ACC112 (cell line): Measurements from ENCODE around the gene FBP2.
A peak's percentile ranks its signal among the peaks of the same experiment; 100 is the strongest.
"Not testable (repeated sequence)": the region's sequence is repeated elsewhere in the genome, so short reads cannot be mapped to it uniquely, and the experiment has no call there.

Experiments
- H2AFZ ChIP-seq: fragments of 200-600 bp; sonication (generic); one replicate; pipeline ENCODE4 v1.6.0; 2017; ENCODE audit warnings: antibody characterized with exemption, low read length; ENCODE audit not compliant: unreplicated experiment
- H3K27ac ChIP-seq: fragments of 200-600 bp; sonication (generic); 2 replicates; pipeline ENCODE4 v1.5.1; 2014; ENCODE audit warnings: low read depth, mild to moderate bottlenecking, antibody characterized with exemption, low read length, moderate library complexity
- H3K27me3 ChIP-seq: fragments of 200-600 bp; sonication (generic); 2 replicates; pipeline ENCODE4 v1.6.1; 2014; ENCODE audit warnings: mild to moderate bottlenecking, antibody characterized with exemption, low read length, moderate library complexity, mixed read lengths; ENCODE audit not compliant: insufficient read depth
- H3K36me3 ChIP-seq: fragments of 200-600 bp; sonication (generic); 2 replicates; pipeline ENCODE4 v1.6.1; 2016; ENCODE audit warnings: mild to moderate bottlenecking, antibody characterized with exemption, low read length, moderate library complexity, mixed read lengths; ENCODE audit not compliant: insufficient read depth
- H3K4me1 ChIP-seq: fragments of 200-600 bp; sonication (generic); one replicate; pipeline ENCODE4 v1.6.1; 2016; ENCODE audit warnings: low read length, mixed read lengths; ENCODE audit not compliant: insufficient read depth, unreplicated experiment, control insufficient read depth
- H3K4me3 ChIP-seq: fragments of 200-600 bp; sonication (generic); 2 replicates; pipeline ENCODE4 v1.5.1; 2014; ENCODE audit warnings: mild to moderate bottlenecking, low read depth, low read length
- H3K79me2 ChIP-seq: fragments of 200-600 bp; sonication (generic); one replicate; pipeline ENCODE4 v1.6.0; 2016; ENCODE audit warnings: low read length; ENCODE audit not compliant: control insufficient read depth, unreplicated experiment, insufficient read depth

FBP2 gene

DNA sequence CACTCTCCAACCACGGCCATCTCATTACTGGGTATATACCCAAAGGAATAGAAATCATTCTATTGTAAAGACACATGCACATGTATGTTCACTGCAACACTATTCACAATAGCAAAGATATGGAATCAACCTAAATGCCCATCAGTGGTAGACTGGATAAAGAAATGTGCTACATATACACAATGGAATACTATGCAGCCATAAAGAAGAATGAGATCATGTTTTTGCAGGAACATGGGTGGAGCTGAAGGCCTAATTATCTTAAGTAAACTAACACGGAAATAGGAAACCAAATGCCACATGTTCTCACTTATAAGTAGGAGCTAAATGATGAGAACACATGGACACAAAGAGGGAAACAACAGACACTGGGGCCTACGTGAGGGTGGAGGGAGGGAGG is 29.3 kb downstream of the FBP2 start:
- not testable (repeated sequence) for H3K27ac ChIP-seq, H2AFZ ChIP-seq, H3K4me1 ChIP-seq, H3K4me3 ChIP-seq, H3K36me3 ChIP-seq, H3K79me2 ChIP-seq
- peaks cover 12% of the 10 kb centered on the region for H3K27me3 ChIP-seq

DNA sequence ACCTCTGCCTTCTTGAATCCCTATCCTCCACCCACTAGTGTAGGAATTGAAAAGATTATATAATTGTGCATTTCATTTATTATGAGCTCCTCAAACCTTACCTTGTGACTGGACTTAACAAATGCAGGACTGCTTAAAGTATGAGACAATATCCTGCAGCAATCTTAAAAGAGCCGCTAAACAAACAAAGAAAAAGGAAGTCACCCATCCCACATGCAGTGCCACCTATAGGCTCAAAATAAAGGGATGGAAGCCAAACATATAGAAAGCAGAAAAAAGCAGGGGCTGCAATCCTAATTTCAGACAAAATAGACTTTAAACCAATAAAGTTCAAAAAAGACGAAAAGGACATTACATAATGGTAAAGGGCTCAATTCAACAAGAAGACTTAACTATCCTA is 30.1 kb downstream of the FBP2 start:
- Histone ChIP-seq H3K79me2 (no peaks in the 10 kb centered on the region), H2AFZ (no peak overlapping the region), H3K4me3 (no peak overlapping the region), H3K36me3 (no peaks in the 10 kb centered on the region), H3K4me1 (no peaks in the 10 kb centered on the region), H3K27me3 (peaks cover 12% of the 10 kb centered on the region), H3K27ac (no peak overlapping the region)

- Histone ChIP-seq H3K4me1 (no peaks in the 10 kb centered on the region), H3K79me2 (no peaks in the 10 kb centered on the region), H2AFZ (no peak overlapping the region), H3K27ac (no peak overlapping the region), H3K36me3 (no peaks in the 10 kb centered on the region), H3K27me3 (peaks cover 3% of the 10 kb centered on the region; the same call in 1 of the 2 replicates), H3K4me3 (no peak overlapping the region)
Measured at GRCh38 chr9:94560237-94560636, 33.4 kb downstream of the FBP2 start.

GRCh38 chr9:94557376-94557775 is 36.2 kb downstream of the FBP2 start:
- no peak overlapping the region for H3K27ac ChIP-seq
- no peak overlapping the region for H2AFZ ChIP-seq
- H3K4me1 ChIP-seq = no peaks in the 10 kb centered on the region
- H3K36me3 ChIP-seq = no peaks in the 10 kb centered on the region
- no peaks in the 10 kb centered on the region; the same call in 1 of the 2 replicates for H3K27me3 ChIP-seq
- H3K79me2 ChIP-seq = no peaks in the 10 kb centered on the region
- H3K4me3 ChIP-seq = no peak overlapping the region

- H3K27me3 ChIP-seq = no peaks in the 10 kb centered on the region
- H3K4me3 ChIP-seq = no peak within 1 kb of the TSS; the same call in 1 of the 2 replicates
- H3K36me3 ChIP-seq = no peaks in the 10 kb centered on the region
- no peaks in the 10 kb centered on the region for H3K4me1 ChIP-seq
- peak within 1 kb of the TSS; percentile 12 for H2AFZ ChIP-seq
- no peak within 1 kb of the TSS for H3K27ac ChIP-seq
- H3K79me2 ChIP-seq = no peaks in the 10 kb centered on the region
Measured at GRCh38 chr9:94554439-94555331, 38.9 kb downstream of the FBP2 start, which contains the start of gene PCAT7. PCAT7 (plus strand) TSS chr9:94555083.

- Histone ChIP-seq H2AFZ (no peak overlapping the region), H3K27ac (no peak overlapping the region), H3K27me3 (no peaks in the 10 kb centered on the region; the same call in 1 of the 2 replicates), H3K4me1 (no peaks in the 10 kb centered on the region), H3K79me2 (no peaks in the 10 kb centered on the region), H3K4me3 (no peak overlapping the region), H3K36me3 (no peaks in the 10 kb centered on the region)
Measured at GRCh38 chr9:94554078-94554438, 39.6 kb downstream of the FBP2 start.

DNA sequence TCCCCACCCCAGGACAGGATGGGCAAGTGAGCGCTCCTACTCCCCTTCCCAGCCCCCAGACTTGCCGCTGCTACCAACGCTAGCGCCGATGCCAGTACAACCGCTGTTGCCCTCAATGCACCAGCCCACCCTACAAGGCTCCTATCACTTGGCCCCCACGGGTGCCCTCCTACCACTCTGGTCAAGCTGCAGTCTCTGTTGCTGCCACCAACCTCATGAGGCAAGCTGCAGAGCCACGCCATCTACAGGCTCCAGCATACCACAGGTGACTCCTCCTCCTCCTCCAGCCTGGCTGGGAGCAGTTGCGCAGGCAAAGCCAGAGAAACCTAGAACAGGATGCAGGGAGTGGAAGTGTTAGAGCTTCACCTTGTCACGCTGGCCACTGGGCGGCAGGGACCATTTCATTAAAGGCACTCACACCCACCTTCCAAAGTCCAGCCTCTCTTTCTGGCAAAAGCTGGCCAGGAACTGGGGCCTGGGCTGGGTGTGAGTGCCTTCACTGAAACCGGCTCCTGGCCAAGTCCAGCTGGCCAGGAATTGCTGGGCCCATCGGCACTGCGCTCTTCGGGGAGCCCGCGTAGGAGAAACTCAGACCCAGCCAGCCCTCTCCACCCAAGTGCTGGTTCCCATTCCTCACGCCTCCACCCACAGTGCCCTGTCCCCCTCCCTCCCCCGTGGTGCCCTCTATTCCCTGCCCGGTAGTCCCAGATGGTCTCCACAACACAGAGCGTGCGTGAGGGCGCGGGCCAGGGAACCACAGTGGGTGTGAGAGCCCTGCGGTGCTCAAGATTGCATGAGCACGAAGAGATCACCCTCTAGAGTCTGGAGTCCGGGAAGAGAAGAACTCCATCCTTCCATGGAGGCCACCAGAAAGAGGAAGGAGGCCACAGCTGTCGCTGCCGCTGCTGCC is 40.3 kb downstream of the FBP2 start:
- H2AFZ ChIP-seq = no peak overlapping the region
- H3K27ac ChIP-seq = no peak overlapping the region
- H3K4me1 ChIP-seq = no peaks in the 10 kb centered on the region
- no peaks in the 10 kb centered on the region; the same call in 1 of the 2 replicates for H3K27me3 ChIP-seq
- no peaks in the 10 kb centered on the region for H3K79me2 ChIP-seq
- no peaks in the 10 kb centered on the region for H3K36me3 ChIP-seq
- H3K4me3 ChIP-seq = no peak overlapping the region

GRCh38 chr9:94545940-94546339 is 47.7 kb downstream of the FBP2 start:
- H3K27ac ChIP-seq = no peak overlapping the region
- no peaks in the 10 kb centered on the region for H3K79me2 ChIP-seq
- H3K4me1 ChIP-seq = no peaks in the 10 kb centered on the region
- H2AFZ ChIP-seq = no peak overlapping the region
- H3K4me3 ChIP-seq = no peak overlapping the region
- no peaks in the 10 kb centered on the region for H3K36me3 ChIP-seq
- peaks cover 4% of the 10 kb centered on the region for H3K27me3 ChIP-seq

GRCh38 chr9:94544335-94544734 is 49.3 kb downstream of the FBP2 start:
- H3K79me2 ChIP-seq, H2AFZ ChIP-seq, H3K36me3 ChIP-seq, H3K27ac ChIP-seq, H3K4me1 ChIP-seq, H3K4me3 ChIP-seq, H3K27me3 ChIP-seq: not testable (repeated sequence)

- Histone ChIP-seq H2AFZ (no peak overlapping the region), H3K4me3 (no peak overlapping the region), H3K36me3 (no peaks in the 10 kb centered on the region), H3K79me2 (no peaks in the 10 kb centered on the region), H3K27ac (no peak overlapping the region), H3K27me3 (no peaks in the 10 kb centered on the region), H3K4me1 (no peaks in the 10 kb centered on the region)
Measured at GRCh38 chr9:94538908-94539307, 54.7 kb downstream of the FBP2 start.
